Heart left ventricle (tissue), 16 donors: ENCODE measurements around the gene EMC1. TPM values are rescaled to one million over a fixed set of nuclear protein-coding genes. Genes with fewer than 3 reads are reported as not detected.

Source experiments
- ATAC-seq, 4 donors: fragments of 200-7000 bp; cut with Tn5 transposase; one replicate each; pipeline ENCODE4 v1.9.1; 2020 to 2022; ENCODE audit warnings: moderate library complexity in 4 of 4, mild to moderate bottlenecking in 3 of 4, moderate number of reproducible peaks in 1 of 4
- DNase-seq, 5 donors: peaks; one replicate each; pipeline ENCODE4 v3.0.0-alpha.2; 2020
- H3K27ac ChIP-seq, 12 donors: fragments of 200-600 bp; sonication (generic) in 4 of 12; one replicate each; pipeline versions ENCODE4 v1.5.0 to v1.8.0; 2016 to 2022; ENCODE audit warnings: mild to moderate bottlenecking in 2 of 12
- H3K27me3 ChIP-seq, 9 donors: fragments of 200-600 bp; sonication (generic) in 2 of 9; one replicate each; pipeline versions ENCODE4 v1.5.1 to v1.8.0; 2016 to 2022; ENCODE audit warnings: mild to moderate bottlenecking in 3 of 9
- H3K36me3 ChIP-seq, 9 donors: fragments of 200-600 bp; sonication (generic) in 2 of 9; one replicate each; pipeline versions ENCODE4 v1.5.0 to v1.8.0; 2018 to 2022; ENCODE audit warnings: mild to moderate bottlenecking in 2 of 9
- H3K4me1 ChIP-seq, 12 donors: fragments of 200-600 bp; sonication (generic) in 4 of 12; one replicate each; pipeline versions ENCODE4 v1.5.0 to v1.8.0; 2016 to 2022; ENCODE audit warnings: mild to moderate bottlenecking in 3 of 12
- H3K4me3 ChIP-seq, 12 donors: fragments of 200-600 bp; sonication (generic) in 4 of 12; one replicate each; pipeline versions ENCODE4 v1.5.0 to v1.8.0; 2017 to 2022; ENCODE audit warnings: mild to moderate bottlenecking in 9 of 12, moderate library complexity in 4 of 12
- H3K9me3 ChIP-seq, 12 donors: fragments of 200-600 bp; sonication (generic) in 4 of 12; one replicate each; pipeline versions ENCODE4 v1.5.0 to v1.8.0; 2016 to 2022; ENCODE audit warnings: mild to moderate bottlenecking in 1 of 12
- POLR2A ChIP-seq, 2 donors: fragments of 450-650 bp; IDR thresholded peaks; one replicate each; pipeline ENCODE4 v1.6.1; 2017; ENCODE audit warnings: antibody characterized with exemption in 2 of 2, mild to moderate bottlenecking in 2 of 2, moderate library complexity in 2 of 2
- WGBS, 4 donors: extraction: QIAGEN DNeasy Blood & Tissue Kit in 2 of 4; methylation state at CpG; one replicate each; pipeline versions ENCODE4 v1.1.5 to v1.1.7; 2013 to 2018; 5-methylcytosine and 5-hydroxymethylcytosine counted together
- intact Hi-C, 10 donors: fragments of 100-400 bp; cut with DNase I; formaldehyde crosslinking; loops; one replicate each; pipeline versions ENCODE4 v1.11.1 to v1.14.2; 2022
- polyA plus RNA-seq, 2 donors: library from polyadenylated mRNA; stranded (reverse); fragments of 200-250 nt; gene quantifications; one replicate each; pipeline ENCODE4 v1.2.3, GENCODE V29; 2013
- total RNA-seq, 9 donors: library from RNA; depleted of rRNA in 2 of 9; stranded (reverse); fragments of >200 nt in 2 of 9; fragmentation: NEBNext Ultra II Directional in 3 of 9; extraction: Animal tissue kit (Norgen Biotek cat#: 25700) in 3 of 9; gene quantifications; one replicate each; pipeline versions ENCODE4 v1.1.0 to v1.2.4, GENCODE V29; 2016 to 2023
- TF ChIP-seq, protein P1 (sequence below), 12 donors: fragments of 200-600 bp; sonication (generic) in 4 of 12; IDR thresholded peaks; one replicate each; pipeline versions ENCODE4 v1.5.0 to v1.8.0; 2018 to 2022; ENCODE audit warnings: antibody characterized with exemption in 12 of 12, mild to moderate bottlenecking in 5 of 12
- donor health status: ischemic (EF 13 %, LVEDD 7.1; RV severe dilation, severe dysfunction).
- donor health status: healthy with polysubstance abuse.
- donor health status: DM: no; HTN: yes; CAD: no.
- donor health status: DM: no; HTN: no; CAD: no.
- donor health status: ischemic (EF 25% LVEDD 6.9; RV normal size, moderate dysfunction).
- donor health status: ischemic (EF 25% LVEDD 5.7; RV mildly dilated, moderate dysfunction).
- donor health status: healthy.
- donor health status: DM: yes; HTN: yes; CAD: no.
- donor health status: ischemic (EF 35%, LVEDD 5.7; RV mildly dilated, moderate dysfunction).
- donor health status: nonischemic (EF 11% LVEDD 7.7; RV severe dilation, severe dysfunction).
- donor health status: DM: yes; HTN: yes; CAD: no.
- donor health status: PGD.
- donor health status: ischemic (EF 29% LVEDD 5.4; RV normal size, mild dysfunction).
- donor health status: nonischemic (EF 23%, LVEDD 6.1; RV moderate dilation, normal function).

The EMC1 gene
- total and polyA plus RNA-seq, 11 donors: 10.1 to 54.5 (median 28.9) TPM

DNA sequence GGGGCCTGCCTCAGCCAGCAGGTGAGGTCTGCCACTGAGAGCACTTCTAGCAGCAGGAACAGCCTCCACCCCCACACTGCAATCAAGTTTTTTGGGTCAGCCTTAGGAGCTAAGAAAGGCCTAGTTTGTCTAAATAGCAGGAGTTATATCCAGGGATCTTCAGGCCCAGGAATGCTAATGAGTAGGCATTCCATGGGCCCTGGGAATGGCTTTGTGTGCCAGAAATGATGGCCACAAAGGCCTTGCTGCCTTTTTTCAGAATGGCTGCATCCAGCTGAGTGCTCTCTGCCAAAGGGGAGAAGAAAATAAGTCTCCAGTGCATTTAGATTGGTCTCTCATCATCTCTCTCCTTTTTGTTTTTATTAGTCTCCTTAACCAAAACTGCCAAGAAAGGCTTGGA, 3.1 kb upstream of the EMC1 start:
- Histone ChIP-seq H3K36me3 (peaks cover 0 to 49% (median 37%) of the 10 kb centered on the region in 9 donors), H3K27ac (no peak overlapping the region), H3K9me3 (no peaks in the 10 kb centered on the region), H3K4me3 (no peak overlapping the region), H3K27me3 (no peaks in the 10 kb centered on the region), H3K4me1 (peaks cover 3 to 46% (median 26%) of the 10 kb centered on the region in 12 donors)
- ATAC-seq: no peak
- intact Hi-C loops: loop anchor here in 7 of 10 donors (5.0 to 10.0 kb wide), 3 partner anchors 398 to 403 kb away; no protein-coding TSS in a partner anchor
- no peak for TF ChIP-seq POLR2A (IDR thresholded peaks at IDR 0.05)
- TF ChIP-seq, protein P1, sequence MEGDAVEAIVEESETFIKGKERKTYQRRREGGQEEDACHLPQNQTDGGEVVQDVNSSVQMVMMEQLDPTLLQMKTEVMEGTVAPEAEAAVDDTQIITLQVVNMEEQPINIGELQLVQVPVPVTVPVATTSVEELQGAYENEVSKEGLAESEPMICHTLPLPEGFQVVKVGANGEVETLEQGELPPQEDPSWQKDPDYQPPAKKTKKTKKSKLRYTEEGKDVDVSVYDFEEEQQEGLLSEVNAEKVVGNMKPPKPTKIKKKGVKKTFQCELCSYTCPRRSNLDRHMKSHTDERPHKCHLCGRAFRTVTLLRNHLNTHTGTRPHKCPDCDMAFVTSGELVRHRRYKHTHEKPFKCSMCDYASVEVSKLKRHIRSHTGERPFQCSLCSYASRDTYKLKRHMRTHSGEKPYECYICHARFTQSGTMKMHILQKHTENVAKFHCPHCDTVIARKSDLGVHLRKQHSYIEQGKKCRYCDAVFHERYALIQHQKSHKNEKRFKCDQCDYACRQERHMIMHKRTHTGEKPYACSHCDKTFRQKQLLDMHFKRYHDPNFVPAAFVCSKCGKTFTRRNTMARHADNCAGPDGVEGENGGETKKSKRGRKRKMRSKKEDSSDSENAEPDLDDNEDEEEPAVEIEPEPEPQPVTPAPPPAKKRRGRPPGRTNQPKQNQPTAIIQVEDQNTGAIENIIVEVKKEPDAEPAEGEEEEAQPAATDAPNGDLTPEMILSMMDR (IDR thresholded peaks at IDR 0.05): no peak
- no peak for DNase-seq

DNA sequence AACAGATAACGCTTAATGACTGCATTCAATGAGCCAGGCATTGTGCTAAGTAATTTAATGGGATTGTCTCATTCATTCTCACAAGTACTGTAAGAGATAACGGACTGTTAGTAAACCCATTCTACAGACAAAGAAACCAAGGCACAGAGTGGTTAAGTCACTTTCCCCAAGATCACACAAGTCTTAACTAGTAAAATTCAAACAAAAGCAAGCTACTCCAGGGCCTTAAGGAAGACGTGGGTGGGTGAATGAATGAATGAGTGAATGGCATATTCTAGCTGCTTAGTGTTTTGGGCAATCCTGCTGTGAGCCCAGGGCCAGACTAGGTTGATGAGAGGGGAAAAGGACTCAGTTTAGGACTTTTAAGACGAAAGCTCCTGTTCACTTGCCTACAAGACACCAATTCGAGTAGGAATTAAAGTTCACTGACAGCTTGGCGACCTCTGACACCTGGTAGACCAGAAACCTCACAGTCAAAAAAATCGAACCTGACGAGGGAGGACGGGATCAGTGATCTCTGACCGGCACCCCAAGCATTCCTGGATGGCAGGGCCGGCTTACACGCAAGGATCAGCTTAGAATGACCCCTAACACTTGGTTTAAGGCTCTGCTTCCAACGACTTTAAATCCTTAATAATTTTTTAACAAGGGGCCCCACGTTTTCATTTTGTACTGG, 557 bp downstream of the EMC1 start:
- no peaks in the 10 kb centered on the region for H3K9me3 ChIP-seq
- no peak for TF ChIP-seq POLR2A (IDR thresholded peaks at IDR 0.05)
- TF ChIP-seq, protein P1 (IDR thresholded peaks at IDR 0.05): no peak
- ATAC-seq: no peak
- no peak for DNase-seq
- H3K27ac ChIP-seq: peak overlapping the region in 10 of 12 donors; percentile 91 to 98 (median 96)
- intact Hi-C loops: loop anchor here in 8 of 10 donors (1.0 to 10.0 kb wide), 4 partner anchors 40 to 407 kb away; partner anchors contain the start of gene UBR4 (in 1 of the 8)
- H3K4me1 ChIP-seq: peaks cover 3 to 37% (median 25%) of the 10 kb centered on the region in 12 donors
- H3K36me3 ChIP-seq: peaks cover 0 to 16% (median 3%) of the 10 kb centered on the region in 9 donors
- peak overlapping the region; percentile 63 to 95 (median 80) for H3K4me3 ChIP-seq
- H3K27me3 ChIP-seq: no peaks in the 10 kb centered on the region
- WGBS, 4 donors: 11 to 12% (median 11%) methylated on average over 14 of the region's 14 CpGs

DNA sequence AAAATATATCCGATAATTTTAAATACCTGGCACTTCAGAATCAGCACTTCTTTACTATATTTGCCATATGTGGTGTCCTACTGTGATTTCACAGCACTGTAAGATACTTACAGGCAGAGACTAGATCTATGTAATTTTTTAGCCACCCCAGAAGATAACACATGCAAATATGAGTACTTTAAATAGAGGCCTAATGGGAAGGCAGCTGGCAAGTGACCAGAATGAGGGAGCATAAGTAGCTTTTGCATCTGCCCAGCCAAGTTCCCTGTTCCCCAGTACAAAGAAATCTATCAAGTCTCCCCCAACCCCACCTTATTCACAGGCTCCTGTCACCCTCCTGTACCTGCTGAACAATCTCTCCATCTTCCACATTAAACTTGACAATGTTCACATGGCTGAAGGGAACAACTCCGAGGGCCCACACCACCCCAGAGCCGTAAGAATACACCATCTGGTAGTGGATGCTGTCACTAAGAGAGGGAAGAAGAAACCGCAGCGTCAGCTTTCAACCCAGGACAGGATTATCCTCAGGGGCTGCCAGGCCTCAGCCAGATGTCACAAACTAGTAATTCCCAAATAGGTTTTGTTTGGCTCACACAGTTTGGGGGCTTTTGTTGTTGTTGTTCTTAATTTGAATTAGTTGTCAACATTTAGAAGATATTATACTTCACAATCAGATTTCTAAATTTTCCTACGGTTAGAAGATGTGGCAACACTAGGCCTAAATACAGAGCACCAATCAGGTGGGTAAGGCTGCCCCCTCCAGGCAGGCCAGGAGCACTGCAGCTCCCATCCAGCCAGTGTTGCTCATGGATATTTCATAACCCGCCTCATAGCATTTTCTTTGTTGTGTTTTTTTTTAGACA, 10.4 kb downstream of the EMC1 start:
- H3K4me3 ChIP-seq: no peak overlapping the region
- DNase-seq (peak in 4 of 5 donors; percentile 44 to 67 (median 58)), ATAC-seq (peak; percentile 75 to 93 (median 92))
- no peaks in the 10 kb centered on the region for H3K9me3 ChIP-seq
- peaks cover 0 to 6% (median 0%) of the 10 kb centered on the region in 12 donors for H3K4me1 ChIP-seq
- 63 to 72% (median 64%) methylated on average over 7 of the region's 7 CpGs for WGBS, 4 donors
- intact Hi-C loops: loop anchor here in 9 of 10 donors (1.0 to 10.0 kb wide), 7 partner anchors 34 to 414 kb away; no protein-coding TSS in a partner anchor
- TF ChIP-seq, protein P1 (IDR thresholded peaks at IDR 0.05): peak; percentile 85 to 99 (median 96)
- TF ChIP-seq POLR2A (IDR thresholded peaks at IDR 0.05): no peak
- H3K27me3 ChIP-seq: no peaks in the 10 kb centered on the region
- H3K36me3 ChIP-seq: peaks cover 0 to 91% (median 89%) of the 10 kb centered on the region in 9 donors
- H3K27ac ChIP-seq: no peak overlapping the region

DNA sequence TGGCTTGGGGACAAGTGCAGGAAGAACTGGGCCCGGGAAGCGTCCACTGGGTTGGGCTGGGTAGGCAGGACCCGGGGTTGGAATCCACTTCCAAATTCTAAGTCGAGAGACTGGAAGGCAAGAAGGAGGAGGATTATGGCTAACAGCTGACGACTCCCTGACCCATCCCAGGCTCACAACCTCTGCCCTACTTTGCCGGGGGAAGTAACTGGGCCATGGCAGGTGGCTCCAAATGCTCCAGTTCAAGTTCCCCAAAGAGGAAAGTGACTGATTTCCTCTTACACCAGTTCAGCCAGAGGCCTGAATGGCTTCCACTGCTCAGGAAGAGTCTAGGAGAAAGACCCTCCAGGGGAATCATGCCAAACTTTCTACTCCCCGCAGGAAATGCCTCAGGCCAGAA, 11.4 kb downstream of the EMC1 start:
- H3K4me3 ChIP-seq: no peak overlapping the region
- DNase-seq: no peak
- intact Hi-C loops: loop anchor here in 9 of 10 donors (2.0 to 10.0 kb wide), 7 partner anchors 33 to 415 kb away; no protein-coding TSS in a partner anchor
- H3K9me3 ChIP-seq: no peaks in the 10 kb centered on the region
- H3K4me1 ChIP-seq: peaks cover 0 to 6% (median 0%) of the 10 kb centered on the region in 12 donors
- H3K36me3 ChIP-seq: peaks cover 2 to 99% (median 96%) of the 10 kb centered on the region in 9 donors
- no peaks in the 10 kb centered on the region for H3K27me3 ChIP-seq
- H3K27ac ChIP-seq: no peak overlapping the region
- WGBS, 4 donors: 75 to 87% (median 80%) methylated on average over 7 of the region's 7 CpGs
- TF ChIP-seq, protein P1 (IDR thresholded peaks at IDR 0.05): no peak
- no peak for TF ChIP-seq POLR2A (IDR thresholded peaks at IDR 0.05)
- no peak for ATAC-seq
